Testis (tissue), 3 donors: ENCODE measurements around the gene MS4A10. TPM values are rescaled to one million over a fixed set of nuclear protein-coding genes. Genes with fewer than 3 reads are reported as not detected.

ENCODE experiments used
- DNase-seq: peaks from one replicate; pipeline ENCODE4 v3.0.0-alpha.2; 2019
- H3K27ac ChIP-seq, 2 donors: fragments of 200-600 bp; sonication (generic); one replicate each; pipeline ENCODE4 v1.5.1; 2019
- H3K27me3 ChIP-seq: fragments of 200-600 bp; sonication (generic); one replicate; pipeline ENCODE4 v1.5.1; 2019
- H3K36me3 ChIP-seq: fragments of 200-600 bp; sonication (generic); one replicate; pipeline ENCODE4 v1.5.1; 2017; ENCODE audit warnings: low read depth; ENCODE audit errors: missing control alignments
- H3K4me1 ChIP-seq: fragments of 200-600 bp; sonication (generic); one replicate; pipeline ENCODE4 v1.5.1; 2019
- H3K4me3 ChIP-seq, 2 donors: fragments of 200-600 bp; sonication (generic); one replicate each; pipeline ENCODE4 v1.5.1; 2017 to 2019
- H3K9me3 ChIP-seq: fragments of 200-600 bp; sonication (generic); one replicate; pipeline ENCODE4 v1.5.1; 2017
- POLR2A ChIP-seq: fragments of 450-650 bp; IDR thresholded peaks from one replicate; pipeline ENCODE4 v1.6.1; 2017; ENCODE audit warnings: antibody characterized with exemption, mild to moderate bottlenecking, moderate library complexity
- WGBS, 2 donors: methylation state at CpG; one replicate each; pipeline ENCODE4 v1.1.5; 2018; 5-methylcytosine and 5-hydroxymethylcytosine counted together
- intact Hi-C: fragments of 100-400 bp; cut with DNase I; formaldehyde crosslinking; loops from one replicate; pipeline ENCODE4 v1.15.1; 2023; ENCODE audit warnings: low total_unique reads
- polyA plus RNA-seq: library from polyadenylated mRNA; stranded (reverse); fragments of 350-450 nt; fragmentation: Illumina TruSeq; extraction: RNeasy Lipid Tissue Mini Kit (QIAGEN cat#74804); gene quantifications from one replicate; pipeline ENCODE4 v1.2.3, GENCODE V29; 2014; ENCODE audit warnings: low read depth, low replicate concordance; ENCODE audit not compliant: insufficient read depth
- total RNA-seq, 2 donors: library from RNA; depleted of rRNA; stranded (reverse); fragments of >200 nt; gene quantifications; one replicate each; pipeline ENCODE4 v1.2.3, GENCODE V29; 2016
- TF ChIP-seq, protein P1 (sequence below), 3 experiments: fragments of 450-650 bp in 2 of 3; fragments of 200-600 bp in 1 of 3; sonication (generic) in 1 of 3; IDR thresholded peaks; one replicate each; pipeline ENCODE4 v1.5.1; 2016 to 2019; ENCODE audit warnings: antibody characterized with exemption in 3 of 3, mild to moderate bottlenecking in 2 of 3, moderate library complexity in 1 of 3

The MS4A10 gene
- total and polyA plus RNA-seq, 3 donors from 2014 or later: 0.25 TPM; not detected in 2

GRCh38 chr11:60809249-60809648 lies 24.1 kb downstream of the MS4A10 start:
- H3K4me3 ChIP-seq: no peak overlapping the region
- no peaks in the 10 kb centered on the region for H3K36me3 ChIP-seq
- no peaks in the 10 kb centered on the region for H3K4me1 ChIP-seq
- TF ChIP-seq, protein P1, sequence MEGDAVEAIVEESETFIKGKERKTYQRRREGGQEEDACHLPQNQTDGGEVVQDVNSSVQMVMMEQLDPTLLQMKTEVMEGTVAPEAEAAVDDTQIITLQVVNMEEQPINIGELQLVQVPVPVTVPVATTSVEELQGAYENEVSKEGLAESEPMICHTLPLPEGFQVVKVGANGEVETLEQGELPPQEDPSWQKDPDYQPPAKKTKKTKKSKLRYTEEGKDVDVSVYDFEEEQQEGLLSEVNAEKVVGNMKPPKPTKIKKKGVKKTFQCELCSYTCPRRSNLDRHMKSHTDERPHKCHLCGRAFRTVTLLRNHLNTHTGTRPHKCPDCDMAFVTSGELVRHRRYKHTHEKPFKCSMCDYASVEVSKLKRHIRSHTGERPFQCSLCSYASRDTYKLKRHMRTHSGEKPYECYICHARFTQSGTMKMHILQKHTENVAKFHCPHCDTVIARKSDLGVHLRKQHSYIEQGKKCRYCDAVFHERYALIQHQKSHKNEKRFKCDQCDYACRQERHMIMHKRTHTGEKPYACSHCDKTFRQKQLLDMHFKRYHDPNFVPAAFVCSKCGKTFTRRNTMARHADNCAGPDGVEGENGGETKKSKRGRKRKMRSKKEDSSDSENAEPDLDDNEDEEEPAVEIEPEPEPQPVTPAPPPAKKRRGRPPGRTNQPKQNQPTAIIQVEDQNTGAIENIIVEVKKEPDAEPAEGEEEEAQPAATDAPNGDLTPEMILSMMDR (IDR thresholded peaks at IDR 0.05): no peak
- no peak for TF ChIP-seq POLR2A
- intact Hi-C loops: no loop called here
- 83 to 87% methylated on average over 3 of the region's 3 CpGs for WGBS, 2 donors
- no peaks in the 10 kb centered on the region for H3K9me3 ChIP-seq
- DNase-seq: no peak
- no peak overlapping the region for H3K27ac ChIP-seq
- H3K27me3 ChIP-seq: no peaks in the 10 kb centered on the region

DNA sequence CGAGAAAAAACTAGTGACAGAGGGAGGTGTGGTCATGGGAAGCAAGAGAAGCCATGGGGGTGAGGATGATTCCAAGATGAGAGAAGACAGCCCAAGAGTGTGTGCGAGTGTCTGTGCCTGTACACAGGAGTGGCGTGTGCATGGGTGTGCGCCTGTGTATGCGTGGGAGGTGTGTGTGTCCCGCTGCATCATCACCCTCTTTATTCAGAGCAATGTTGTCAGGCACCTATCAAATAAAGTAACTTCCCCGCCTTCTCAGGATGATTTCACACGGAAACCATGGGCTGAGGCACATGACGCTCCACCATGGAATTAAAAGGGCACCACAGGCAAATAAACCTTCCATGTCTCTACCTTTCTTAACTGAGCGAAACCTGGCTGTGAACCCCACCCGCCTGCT lies 24.6 kb downstream of the MS4A10 start:
- no peak overlapping the region for H3K4me3 ChIP-seq
- no peaks in the 10 kb centered on the region for H3K27me3 ChIP-seq
- TF ChIP-seq POLR2A: no peak
- TF ChIP-seq, protein P1 (IDR thresholded peaks at IDR 0.05): no peak
- no peaks in the 10 kb centered on the region for H3K4me1 ChIP-seq
- no peak for DNase-seq
- WGBS, 2 donors: 92 to 93% methylated on average over 11 of the region's 11 CpGs
- H3K36me3 ChIP-seq: no peaks in the 10 kb centered on the region
- intact Hi-C loops: no loop called here
- no peaks in the 10 kb centered on the region for H3K9me3 ChIP-seq
- H3K27ac ChIP-seq: no peak overlapping the region

- Histone ChIP-seq H3K27ac (no peak overlapping the region), H3K36me3 (no peaks in the 10 kb centered on the region), H3K4me1 (no peaks in the 10 kb centered on the region), H3K4me3 (no peak overlapping the region), H3K27me3 (no peaks in the 10 kb centered on the region), H3K9me3 (no peaks in the 10 kb centered on the region)
- TF ChIP-seq POLR2A: no peak
- TF ChIP-seq, protein P1 (IDR thresholded peaks at IDR 0.05): no peak
- intact Hi-C loops: no loop called here
- no peak for DNase-seq
- WGBS, 2 donors: 95 to 100% methylated on average over 4 of the region's 4 CpGs
Observed at GRCh38 chr11:60810151-60810550, 25.0 kb downstream of the MS4A10 start.

GRCh38 chr11:60810569-60810968 lies 25.4 kb downstream of the MS4A10 start:
- H3K27ac ChIP-seq: no peak overlapping the region
- no peaks in the 10 kb centered on the region for H3K4me1 ChIP-seq
- no peaks in the 10 kb centered on the region for H3K27me3 ChIP-seq
- H3K4me3 ChIP-seq: no peak overlapping the region
- no peak for TF ChIP-seq POLR2A
- TF ChIP-seq, protein P1 (IDR thresholded peaks at IDR 0.05): no peak
- 62 to 67% methylated on average over 4 to 8 of the region's 8 CpGs for WGBS, 2 donors
- no peaks in the 10 kb centered on the region for H3K36me3 ChIP-seq
- intact Hi-C loops: no loop called here
- H3K9me3 ChIP-seq: no peaks in the 10 kb centered on the region
- no peak for DNase-seq

DNA sequence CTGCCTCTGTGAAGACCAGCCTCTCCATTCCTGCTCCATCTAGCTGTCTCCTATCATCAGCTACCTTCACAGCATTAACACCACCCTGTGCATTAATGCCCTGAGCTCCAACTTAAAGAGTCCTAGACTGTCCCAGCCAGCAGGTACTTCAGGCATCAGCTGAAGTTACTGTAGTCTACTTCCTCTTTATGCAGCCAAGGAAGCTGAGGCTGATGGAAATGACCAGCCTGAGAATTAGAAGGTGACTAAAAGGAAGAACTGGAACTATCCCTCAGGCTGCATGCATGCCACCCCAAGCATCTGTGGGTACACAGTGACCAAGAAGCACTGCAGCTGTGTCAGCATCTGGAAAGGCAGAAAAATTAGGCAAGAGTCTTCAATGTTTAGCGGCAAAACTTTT lies 28.2 kb downstream of the MS4A10 start:
- no peak for DNase-seq
- Histone ChIP-seq H3K27me3 (no peaks in the 10 kb centered on the region), H3K4me1 (no peaks in the 10 kb centered on the region), H3K36me3 (no peaks in the 10 kb centered on the region), H3K9me3 (no peaks in the 10 kb centered on the region), H3K4me3 (no peak overlapping the region), H3K27ac (no peak overlapping the region)
- TF ChIP-seq POLR2A: no peak
- TF ChIP-seq, protein P1 (IDR thresholded peaks at IDR 0.05): no peak
- WGBS, 2 donors: 93 to 94% methylated on average over 1 of the region's 1 CpG
- intact Hi-C loops: no loop called here
